ENCODE results near the gene THRAP3.
"Not testable (repeated sequence)": the region's sequence is repeated elsewhere in the genome, so short reads cannot be mapped to it uniquely, and the experiment has no call there.

THRAP3 gene, protein sequence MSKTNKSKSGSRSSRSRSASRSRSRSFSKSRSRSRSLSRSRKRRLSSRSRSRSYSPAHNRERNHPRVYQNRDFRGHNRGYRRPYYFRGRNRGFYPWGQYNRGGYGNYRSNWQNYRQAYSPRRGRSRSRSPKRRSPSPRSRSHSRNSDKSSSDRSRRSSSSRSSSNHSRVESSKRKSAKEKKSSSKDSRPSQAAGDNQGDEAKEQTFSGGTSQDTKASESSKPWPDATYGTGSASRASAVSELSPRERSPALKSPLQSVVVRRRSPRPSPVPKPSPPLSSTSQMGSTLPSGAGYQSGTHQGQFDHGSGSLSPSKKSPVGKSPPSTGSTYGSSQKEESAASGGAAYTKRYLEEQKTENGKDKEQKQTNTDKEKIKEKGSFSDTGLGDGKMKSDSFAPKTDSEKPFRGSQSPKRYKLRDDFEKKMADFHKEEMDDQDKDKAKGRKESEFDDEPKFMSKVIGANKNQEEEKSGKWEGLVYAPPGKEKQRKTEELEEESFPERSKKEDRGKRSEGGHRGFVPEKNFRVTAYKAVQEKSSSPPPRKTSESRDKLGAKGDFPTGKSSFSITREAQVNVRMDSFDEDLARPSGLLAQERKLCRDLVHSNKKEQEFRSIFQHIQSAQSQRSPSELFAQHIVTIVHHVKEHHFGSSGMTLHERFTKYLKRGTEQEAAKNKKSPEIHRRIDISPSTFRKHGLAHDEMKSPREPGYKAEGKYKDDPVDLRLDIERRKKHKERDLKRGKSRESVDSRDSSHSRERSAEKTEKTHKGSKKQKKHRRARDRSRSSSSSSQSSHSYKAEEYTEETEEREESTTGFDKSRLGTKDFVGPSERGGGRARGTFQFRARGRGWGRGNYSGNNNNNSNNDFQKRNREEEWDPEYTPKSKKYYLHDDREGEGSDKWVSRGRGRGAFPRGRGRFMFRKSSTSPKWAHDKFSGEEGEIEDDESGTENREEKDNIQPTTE

DNA sequence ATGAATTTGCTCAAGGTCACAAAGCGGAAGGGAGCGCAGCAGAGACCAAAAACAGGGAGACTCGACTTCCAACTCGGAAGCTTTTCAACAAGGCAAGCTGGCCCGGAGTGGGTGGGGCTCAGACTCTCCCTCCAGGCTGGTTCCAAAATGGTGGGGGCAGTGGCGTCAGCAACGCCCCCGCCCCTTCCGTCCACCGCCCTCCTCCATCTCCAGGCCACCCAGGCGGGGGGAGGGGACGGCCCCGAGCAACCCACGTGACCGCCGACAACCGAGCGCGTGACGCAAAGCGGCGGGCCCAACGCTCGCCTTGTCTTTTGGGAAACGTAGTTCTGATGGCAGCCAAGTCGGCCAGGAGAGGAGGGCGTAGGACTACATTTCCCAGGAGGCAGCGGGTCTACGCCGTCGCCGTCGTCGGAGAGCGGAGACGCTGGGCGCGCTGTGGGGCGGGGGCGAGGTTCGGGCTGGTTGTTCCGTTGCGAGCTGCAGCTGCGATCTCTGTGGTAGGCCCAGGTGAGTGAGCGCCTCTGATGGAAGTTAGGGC lies at the start of gene THRAP3:
THRAP3 (plus strand) TSS at position 448 of the 541 bp plus-strand sequence. CDS start 58,121 bp downstream, outside the sequence.
- DNase-seq = peak; percentile 100

GRCh38 chr1:36174713-36175112 lies 49.5 kb upstream of the THRAP3 start:
- DNase-seq = no peak

GRCh38 chr1:36175137-36176095 lies 48.8 kb upstream of the THRAP3 start:
- DNase-seq = peak; percentile 53

- DNase-seq = no peak
Observed at GRCh38 chr1:36176106-36176949, 47.9 kb upstream of the THRAP3 start.

GRCh38 chr1:36177589-36178431 lies 46.4 kb upstream of the THRAP3 start:
- DNase-seq = no peak

- DNase-seq = no peak
Observed at GRCh38 chr1:36178471-36179219, 45.6 kb upstream of the THRAP3 start.

DNA sequence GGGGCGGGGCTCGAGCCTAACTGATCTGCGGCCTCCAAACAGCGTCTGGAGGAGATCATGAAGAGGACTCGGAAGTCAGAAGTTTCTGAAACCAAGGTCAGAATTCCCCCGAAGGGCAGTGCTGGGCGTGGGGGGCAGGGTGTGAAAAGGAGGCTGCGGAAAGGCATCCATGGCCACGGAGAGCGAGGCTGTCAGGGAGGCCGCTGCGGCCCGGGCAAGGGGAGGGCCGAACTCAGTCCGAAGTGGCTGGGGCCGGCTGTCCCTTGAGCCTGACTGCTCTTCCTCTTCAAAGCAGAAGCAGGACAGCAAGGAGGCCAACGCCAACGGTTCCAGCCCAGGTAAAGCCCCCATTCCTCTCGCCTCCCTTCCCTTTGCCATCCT lies 45.0 kb upstream of the THRAP3 start:
- DNase-seq = no peak

DNA sequence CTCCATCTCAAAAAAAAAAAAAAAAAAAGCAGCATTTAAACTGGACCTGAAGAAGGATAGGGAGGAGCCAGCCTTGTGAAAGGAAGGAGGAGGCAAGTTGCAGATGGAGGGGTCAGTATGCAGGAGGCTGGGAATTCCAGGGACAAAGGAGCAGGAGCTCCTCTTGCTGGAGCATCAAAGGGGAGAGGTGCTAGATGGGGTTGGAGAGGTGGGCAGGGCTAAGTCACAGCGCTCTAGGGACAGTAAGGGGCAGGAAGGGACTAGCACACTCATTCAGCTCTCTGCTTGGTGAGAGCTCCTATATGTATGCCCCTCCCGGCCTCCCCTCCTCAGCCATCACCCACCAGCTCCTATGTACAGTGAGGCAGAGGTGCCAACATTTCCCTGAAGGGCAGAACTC lies 41.5 kb upstream of the THRAP3 start:
- DNase-seq = peak; percentile 43

DNA sequence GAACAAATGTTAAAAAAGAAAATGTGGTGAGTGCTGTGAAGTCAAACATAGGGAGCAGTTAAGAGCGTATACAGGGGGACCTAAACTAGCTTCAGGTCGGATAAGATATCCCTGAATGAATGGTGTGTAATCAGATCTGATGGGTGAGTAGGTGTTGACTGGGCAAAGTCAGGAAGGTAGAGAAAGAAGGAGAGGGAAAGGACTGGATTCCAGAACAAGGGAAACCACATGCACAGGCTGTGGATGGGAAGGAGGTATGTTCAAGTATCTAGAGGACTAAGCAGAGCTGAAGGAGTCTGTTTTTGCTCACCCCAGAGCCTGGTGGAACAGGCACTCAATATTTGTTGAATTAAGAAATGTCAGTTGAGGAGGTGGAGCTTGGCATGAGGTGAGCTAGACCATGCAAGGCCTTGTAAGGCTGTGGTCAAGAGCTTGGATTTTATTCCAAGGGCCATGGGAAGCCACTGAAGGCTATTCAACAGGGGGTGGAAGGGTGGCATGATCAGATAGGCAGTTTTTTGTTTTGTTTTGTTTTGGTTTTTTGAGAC lies 40.9 kb upstream of the THRAP3 start:
- DNase-seq = no peak

GRCh38 chr1:36187800-36188593 lies 36.2 kb upstream of the THRAP3 start:
- peak; percentile 92 for DNase-seq

DNA sequence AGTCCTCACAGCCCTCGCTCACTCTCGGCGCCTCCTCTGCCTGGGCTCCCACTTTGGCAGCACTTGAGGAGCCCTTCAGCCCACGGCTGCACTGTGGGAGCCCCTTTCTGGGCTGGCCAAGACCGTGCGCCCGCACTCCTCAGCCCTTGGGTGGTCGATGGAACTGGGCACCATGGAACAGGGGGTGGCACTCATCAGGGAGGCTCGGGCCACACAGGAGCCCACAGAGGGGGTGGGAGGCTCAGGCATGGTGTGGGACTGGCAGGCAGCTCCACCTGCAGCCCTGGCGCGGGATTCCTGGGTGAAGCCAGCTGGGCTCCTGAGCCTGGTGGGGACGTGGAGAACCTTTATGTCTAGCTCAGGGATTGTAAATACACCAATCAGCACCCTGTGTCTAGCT lies 27.4 kb upstream of the THRAP3 start:
- not testable (repeated sequence) for DNase-seq

DNA sequence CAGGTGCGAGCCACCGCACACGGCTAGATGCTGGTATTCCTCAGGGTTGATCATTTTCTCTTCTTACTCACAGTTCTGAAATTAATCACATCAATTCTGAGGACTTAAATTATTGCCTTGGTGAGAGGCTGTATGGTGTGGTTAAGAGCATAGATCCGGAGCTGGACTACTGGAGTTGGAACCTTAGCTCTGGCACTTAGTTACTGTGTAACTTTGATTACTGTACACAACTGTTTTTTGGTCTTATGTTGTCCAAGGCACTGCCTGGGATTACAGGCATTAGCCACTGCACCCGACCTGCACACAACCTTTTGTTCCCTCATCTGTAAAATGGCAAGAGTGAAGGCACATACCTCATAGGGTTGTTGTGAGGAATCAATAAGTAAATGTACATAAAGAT lies 25.6 kb upstream of the THRAP3 start:
- DNase-seq = no peak

DNA sequence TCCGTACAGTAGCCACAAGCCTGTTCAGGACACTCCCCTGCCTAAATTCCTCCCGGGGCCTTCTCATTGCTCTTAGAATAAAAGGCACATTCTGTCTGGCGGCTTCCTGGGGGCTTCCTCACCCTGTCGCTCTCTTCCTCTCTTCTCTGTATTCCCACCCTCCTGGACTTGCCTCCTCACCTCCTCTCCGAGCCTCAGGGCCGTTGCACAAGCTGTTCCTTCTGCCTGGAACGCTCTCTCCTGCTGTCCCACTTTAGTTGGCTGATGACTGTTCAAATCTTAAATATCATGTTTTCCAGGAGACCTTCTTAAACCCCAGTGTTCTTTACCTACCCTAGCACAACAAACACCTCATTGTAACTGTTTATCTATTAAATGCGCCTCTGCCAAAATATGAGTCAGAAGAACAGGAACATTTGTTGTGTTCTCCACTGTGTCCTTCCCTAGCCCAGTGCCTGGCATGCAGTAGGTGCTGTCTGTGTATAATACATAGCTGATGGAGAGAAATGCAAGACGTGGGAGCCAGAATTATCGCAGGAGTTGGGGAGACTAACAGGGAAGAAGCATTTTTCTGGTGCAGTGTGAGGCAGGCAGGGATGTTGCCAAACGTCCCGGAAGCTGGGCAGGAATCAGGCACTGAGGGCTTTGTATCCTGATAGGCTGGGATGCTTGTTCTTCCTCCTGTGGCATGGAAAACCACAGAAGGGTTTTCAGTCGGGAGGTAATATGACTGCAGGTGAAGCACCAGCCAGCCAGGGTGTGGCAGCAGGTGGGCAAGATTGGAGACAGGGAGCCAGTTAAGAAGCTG lies 24.1 kb upstream of the THRAP3 start:
- DNase-seq = peak; percentile 53

GRCh38 chr1:36203027-36203553 lies 21.2 kb upstream of the THRAP3 start:
- no peak for DNase-seq

GRCh38 chr1:36203554-36204346 lies 20.5 kb upstream of the THRAP3 start:
- no peak for DNase-seq

GRCh38 chr1:36204347-36204909 lies 19.8 kb upstream of the THRAP3 start:
- DNase-seq = no peak
